Activated CD4-positive, CD25-positive, alpha-beta regulatory T cell (primary cell): ENCODE data around the gene ARHGAP24.

Experiments
- DNase-seq, 4 experiments: peaks; one replicate each; lab custom pipeline; 2025; lab: John Stamatoyannopoulos, UW

Gene ARHGAP24

DNA sequence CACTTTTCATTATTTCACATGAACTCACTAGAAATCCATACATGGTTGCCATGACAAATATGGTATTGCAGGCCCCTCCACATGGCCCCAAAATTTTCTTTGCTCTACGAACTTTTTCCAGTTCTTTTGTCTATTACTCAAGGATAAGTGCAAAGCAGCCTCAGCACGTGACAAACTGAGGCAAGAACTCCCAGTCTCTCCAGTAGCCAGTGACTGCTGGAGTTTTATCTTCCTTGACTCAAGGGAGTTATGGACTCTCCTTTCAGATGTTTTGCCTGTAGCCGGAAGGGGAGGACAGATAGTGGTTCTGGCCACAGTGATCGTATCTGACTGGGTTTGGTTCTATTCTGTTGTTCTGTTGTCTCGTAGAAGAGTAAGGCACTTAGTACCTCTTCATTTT is 105.5 kb downstream of the ARHGAP24 start:
- DNase-seq = no peak

DNA sequence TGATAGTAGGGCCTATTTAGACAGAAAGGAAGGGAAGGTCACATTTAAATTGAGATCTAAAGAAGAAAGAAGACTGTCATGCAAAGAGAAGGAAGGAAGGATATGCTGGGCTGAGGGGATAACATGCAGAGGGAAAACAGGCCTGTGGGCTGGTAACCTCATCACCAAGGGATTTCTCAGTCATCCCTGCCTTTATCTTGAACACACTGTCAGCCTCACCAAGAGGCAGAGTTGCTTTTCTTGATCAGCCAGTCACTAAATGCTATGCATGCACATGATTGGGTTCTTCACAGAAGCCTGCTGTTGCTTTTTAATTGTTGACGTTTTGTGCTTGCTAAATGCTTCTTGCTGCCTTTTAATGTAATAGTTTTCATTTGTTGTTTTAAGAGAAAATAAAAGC is 113.0 kb downstream of the ARHGAP24 start:
- DNase-seq = no peak

DNA sequence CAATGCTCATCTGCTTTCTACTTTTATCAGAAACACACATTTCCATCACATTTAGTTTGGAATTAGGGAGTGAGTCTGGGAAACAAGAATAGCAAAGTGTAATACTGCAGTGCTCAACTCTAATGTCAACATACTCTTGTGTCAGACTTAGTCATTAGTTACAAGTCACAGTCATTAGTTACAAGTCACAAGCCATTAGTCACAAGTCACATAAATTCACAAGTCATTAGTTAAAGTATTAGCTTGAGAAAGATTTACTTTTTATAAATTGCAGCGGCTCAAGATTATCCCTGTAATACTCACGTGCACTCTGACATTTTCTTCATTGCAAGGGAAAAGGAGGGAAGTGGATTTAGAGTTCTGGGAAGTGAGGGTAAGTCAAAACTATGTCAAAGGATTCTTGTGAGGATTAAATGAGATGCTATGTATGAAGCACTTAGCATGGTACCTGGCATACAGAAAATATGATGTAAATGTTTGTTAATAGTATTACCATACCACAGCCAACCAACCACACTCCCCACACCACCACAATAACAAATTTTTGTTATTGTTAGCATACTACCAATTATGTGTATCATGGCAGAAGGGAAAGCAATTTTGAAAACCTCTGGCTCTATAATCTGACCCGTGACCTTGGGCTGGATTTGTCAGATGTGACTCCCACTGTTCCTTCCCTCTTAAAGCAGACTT is 116.6 kb downstream of the ARHGAP24 start:
- no peak for DNase-seq

DNA sequence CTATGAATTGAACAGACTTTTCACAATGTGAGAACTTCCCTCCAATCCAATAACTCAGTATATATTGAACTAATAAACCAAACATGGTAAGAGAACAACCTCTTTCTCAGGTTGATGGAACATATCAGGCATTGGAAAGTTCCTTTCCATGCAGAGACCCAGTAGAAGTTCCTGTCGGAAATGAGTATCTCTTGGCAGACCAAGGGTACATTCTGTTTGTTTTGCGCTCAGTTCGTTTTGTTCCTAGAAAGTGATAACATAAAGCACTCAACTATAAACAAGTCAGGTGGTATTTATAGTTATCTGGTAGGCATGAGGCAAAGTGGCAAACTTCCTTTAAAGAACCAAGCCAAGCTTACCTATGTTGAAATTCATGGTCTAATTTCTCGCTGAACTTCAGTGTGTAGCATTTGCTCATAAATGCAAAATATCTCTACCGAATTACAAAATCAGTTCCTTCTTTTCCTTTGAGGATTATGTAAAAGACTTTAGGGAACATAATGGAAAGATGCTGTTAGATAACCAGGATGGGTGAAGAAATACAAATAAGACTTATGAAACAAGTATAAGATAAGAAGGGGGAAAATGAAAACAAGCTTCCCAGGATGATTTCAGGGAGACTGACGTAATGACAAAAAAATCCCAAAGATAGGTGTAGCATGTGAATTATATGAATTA is 120.3 kb downstream of the ARHGAP24 start:
- no peak for DNase-seq

DNA sequence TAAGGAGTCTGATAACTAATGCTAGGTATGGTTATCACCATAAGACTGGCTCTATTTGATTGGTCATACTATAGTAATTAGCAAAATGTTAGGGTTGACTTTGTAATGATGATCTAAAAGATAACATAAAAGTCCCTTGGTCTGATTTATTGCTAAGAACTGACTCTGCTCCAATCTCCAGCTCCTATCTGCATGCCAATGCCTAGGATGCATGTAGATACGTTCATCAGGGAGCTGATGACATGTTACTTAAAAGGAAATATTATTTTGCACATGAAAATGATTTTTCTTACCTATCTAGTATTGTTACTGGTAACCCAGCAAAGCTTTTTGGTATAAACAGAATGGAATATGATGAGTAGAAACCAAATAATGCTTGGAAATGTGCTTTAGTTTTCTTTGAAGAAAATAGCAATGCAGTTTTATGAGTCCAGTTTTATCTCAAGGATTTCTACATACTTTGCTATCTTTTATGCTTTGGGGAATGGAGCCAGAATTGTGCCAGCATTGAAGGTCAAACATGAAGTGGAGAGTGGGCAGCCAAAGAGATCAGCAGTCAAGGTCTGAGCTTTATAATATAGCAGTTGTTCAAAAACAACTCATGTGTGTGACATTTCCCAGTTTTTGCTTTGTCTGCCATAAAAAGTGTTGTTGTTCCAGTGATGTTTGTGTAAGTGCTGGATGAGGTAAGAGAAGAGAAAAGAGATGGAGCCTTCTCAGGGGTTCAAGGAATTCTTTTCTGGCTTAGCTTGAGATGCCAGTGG is 121.0 kb downstream of the ARHGAP24 start:
- DNase-seq = no peak

DNA sequence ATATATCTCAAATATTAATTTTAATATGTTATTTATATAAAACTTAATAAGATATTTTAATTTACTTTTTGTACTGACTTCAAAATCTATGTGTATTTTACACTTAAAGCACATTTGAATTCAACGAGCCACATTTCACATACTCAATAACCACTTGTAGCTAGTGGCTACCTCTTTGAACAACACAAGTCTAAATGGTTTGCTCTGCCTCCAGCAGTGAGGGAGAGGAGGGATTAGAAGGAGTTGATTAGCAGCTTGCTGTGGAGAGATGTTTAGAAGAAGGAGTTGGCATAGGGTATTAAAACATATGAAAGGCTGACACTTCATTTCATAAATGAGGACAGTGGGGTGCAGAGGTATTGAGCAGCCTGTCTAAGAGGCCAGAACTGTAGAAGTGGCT is 124.0 kb downstream of the ARHGAP24 start:
- no peak for DNase-seq

DNA sequence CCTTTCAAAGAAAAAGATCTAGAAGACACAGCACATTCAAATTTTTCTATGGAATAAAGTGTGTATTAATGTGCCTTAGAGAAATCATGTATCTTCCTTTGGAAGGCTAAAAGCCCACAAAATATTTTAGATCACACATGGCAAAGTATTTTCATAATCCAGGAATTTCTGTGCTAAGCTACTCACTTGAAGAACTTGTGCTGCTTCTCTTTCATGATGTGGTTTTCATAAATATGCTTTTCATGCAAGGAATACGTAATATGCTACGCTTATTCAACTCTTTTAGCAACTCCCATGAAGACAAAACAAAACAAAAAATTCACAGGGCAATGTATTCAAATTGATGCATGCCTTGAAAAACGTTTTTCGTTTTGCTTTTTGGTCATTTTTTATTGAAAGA is 125.6 kb downstream of the ARHGAP24 start:
- DNase-seq = no peak

DNA sequence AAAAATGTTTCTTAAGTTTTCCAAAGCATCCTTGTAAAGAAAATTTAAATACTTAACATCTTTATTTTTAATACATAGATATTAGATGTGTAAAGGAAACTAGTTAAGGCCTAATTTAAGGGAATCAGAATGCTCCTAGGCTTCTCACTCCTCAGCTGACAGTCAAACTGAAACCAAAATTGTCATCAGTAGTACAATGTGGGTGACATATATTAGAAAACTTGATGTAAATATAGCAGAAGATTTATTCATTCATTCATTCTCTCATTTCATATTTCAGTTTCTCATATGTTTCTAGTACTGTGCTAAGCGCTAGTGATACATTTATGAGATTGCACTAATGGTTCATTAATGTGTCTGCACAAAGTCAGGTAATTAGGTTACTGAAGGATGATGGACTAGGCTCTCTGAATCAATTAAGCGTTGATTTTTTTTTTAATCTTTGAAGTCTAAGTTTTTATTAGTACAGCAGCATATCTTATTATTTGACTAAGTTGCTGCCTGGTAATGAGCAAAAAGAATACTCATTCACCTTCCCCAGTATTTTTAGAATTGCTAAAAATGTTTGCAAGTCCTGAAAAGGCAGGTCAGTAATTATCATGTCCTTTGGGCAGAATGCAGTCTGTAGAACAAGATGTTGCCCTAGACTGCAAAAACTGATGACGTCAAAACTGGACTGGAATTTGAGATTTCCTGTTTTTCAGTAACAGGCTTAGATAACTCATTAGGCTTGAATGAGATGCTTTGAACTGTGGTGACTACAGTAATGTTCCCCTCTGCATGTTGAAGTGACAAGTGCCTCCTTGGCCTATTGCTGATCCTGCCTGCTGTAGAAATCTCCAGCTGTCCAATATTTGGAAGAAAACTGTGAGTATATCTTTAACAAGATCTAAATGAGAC is 128.7 kb downstream of the ARHGAP24 start:
- DNase-seq = no peak

DNA sequence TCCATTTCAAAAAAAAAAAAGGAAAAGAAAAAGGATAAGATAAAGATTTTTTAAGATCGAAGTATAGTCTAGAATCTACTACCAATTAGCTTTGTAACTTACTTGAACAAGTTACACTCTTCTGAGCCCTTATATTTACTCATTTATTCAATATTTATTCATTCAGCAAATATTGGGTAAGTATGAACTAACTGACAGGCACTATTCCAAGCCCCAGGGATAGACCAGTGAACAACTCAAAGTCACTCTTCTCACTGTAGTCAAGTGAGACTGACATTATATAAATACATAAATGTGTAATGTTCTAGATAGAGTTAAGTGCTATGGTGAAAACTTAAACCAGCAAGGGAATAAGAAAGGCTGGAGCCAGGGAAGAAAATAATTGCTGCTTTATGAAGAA is 131.6 kb downstream of the ARHGAP24 start:
- no peak for DNase-seq

DNA sequence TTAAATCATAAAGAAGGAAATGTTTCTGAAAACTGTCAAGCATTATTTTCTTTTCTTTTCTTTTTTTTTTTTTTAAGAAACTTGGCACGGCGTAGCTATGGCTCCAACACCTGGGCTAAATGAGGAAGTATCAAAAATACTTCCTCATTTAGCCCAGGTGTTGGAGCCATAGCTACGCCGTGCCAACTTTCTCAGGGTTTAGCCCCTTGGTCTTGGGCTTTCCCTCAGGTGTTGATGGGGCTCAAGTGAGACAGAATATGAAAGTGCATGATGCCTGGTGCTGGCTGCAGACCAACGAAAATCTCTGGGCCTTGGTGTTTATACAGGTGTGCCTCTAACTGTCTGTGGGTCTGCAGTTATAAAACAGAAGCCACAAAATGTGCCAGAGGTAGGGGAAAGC is 132.7 kb downstream of the ARHGAP24 start:
- no peak for DNase-seq

DNA sequence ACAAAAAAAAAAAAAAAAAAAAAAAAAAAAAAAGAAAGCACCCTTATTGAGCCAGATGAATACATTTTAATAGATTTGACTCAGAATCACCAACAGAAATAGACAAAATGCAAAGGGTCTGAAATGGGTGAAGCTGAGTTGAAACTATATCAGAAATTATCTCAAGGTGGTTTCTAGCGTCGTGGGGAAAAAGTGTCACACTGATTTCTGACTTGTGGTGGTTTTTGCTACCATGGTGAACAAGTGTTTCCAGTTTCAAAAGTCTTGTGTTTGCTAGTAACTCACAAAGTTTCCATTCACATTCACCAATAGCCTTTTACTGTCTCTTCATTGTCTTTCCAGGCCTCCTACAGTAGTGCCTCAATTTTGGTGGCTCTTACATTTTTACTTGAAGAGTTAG is 135.5 kb downstream of the ARHGAP24 start:
- no peak for DNase-seq

DNA sequence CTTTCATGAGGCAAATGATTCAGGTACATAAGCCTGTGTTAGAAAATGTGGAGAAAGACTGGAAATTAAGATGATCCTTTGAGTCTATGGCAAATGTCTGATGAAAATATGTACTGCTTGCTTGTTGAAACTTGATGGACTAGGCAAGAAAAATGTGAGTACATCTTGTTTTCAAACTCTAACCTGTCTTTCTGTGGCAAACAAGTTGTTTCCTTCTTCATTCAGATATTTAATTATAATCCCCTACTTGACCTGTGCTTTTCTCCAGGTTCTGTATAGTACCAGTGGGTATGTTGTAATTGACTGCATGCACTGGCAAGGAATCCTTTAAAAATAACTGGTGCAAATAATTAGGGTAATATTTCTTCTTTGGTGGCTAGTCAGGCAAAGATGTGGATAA is 136.7 kb downstream of the ARHGAP24 start:
- DNase-seq = no peak

DNA sequence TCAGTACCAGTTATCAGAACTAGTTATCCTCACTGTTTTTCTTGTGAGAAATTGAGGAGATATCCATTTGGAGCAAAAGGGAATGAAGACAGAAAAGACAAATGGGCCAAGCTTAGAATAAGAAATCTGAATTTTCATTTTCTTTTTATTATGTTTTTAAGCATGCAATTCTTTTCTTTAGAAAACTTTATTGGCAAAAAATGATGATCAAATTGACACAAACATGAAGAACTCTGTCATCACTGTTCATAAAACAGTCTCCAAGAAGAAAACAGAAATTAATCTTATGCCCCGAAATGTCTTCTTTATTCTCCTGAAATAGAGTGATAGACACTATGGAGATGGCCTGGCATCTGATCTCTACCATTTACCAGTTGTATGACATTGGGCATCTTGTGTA is 139.0 kb downstream of the ARHGAP24 start:
- DNase-seq = no peak

DNA sequence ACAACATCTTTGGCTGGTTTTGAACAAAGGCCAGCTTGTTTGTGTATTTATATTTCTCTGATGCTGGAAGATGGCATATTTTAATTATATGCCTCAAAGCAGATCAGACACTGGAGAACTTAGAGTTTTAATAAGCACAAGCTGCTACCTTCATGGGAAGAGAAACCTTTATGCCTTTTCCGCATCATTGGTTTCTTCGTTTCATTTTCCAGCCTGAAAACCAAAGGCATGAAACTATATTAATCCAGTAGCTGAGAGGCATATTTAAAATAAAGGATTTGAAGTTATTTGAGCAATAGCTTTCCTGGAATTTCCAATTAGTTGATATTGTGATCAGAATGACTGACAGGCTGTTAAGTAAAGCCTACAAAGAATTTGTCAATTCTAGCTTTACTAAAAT is 141.0 kb downstream of the ARHGAP24 start:
- no peak for DNase-seq

DNA sequence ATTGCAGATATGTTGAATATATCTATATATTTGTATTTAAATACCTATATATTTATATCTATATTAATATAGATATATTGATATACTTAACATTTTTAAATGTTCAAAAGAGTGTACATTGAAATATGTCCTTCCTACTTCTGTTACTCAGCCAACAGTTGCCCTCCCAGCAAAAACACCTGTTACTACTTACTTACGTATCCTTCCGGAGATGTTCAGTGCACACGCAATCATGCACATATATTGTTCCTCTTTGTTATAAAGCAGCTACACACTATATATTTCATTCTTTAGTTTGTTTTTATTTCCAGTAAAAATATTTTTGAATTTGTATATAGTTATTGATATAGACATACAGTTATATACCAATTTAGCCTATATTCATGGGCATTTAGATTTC is 142.3 kb downstream of the ARHGAP24 start:
- no peak for DNase-seq

DNA sequence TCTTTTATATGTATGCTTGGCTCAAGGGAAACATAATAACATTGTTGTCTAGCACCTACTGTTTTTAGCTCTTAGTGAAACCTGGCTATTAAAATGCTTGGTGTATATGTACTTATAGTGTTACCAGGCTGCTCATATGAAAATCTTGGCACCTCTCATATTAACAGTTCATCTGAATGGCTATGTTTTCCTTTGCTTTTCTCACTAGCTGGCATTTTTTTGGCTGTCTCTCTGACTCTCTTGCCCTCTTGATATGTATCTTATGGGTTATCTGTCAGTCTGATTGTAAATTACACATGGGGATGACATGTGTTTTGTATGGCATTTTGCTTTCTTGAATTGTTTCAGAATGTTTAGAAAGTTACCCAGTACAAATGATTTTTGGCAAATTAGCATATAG is 158.0 kb downstream of the ARHGAP24 start:
- no peak for DNase-seq

DNA sequence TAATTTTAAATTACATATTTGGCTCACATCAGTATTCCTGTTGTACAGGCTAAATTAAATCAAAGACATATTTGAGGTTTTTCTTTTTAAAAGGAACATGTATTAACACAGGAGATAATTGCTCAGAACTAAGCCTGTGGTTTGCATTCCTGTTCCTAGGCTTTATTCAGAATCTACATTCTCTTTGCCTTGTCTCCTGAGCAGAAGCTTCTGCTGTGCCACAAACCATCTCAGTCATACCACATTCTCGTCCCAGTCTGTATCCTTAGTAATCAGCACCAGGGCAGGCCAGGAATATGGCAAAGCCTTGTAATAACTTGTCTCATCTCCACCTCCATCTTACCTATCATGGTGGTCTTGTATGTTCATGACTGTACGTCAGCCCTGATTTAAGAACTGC is 162.8 kb downstream of the ARHGAP24 start:
- DNase-seq = no peak

DNA sequence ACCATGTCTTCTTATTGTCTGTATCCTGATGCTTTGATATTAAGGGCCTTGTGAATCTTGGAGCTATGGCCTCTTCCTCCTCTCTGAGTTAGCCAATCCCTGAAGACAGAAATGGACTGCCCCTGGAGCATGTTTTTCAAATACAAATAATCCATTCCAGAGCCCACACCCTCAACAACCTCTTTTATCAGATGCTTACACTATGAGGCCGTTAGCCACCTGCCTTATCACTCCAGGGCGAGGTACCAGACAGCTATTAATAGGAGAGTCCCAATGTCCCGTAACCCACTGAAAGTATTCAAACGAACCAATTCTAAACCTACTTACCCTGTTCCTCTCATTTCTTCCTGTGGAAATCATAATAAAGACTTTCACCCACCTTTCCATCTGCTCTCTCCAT is 165.0 kb downstream of the ARHGAP24 start:
- DNase-seq = no peak

DNA sequence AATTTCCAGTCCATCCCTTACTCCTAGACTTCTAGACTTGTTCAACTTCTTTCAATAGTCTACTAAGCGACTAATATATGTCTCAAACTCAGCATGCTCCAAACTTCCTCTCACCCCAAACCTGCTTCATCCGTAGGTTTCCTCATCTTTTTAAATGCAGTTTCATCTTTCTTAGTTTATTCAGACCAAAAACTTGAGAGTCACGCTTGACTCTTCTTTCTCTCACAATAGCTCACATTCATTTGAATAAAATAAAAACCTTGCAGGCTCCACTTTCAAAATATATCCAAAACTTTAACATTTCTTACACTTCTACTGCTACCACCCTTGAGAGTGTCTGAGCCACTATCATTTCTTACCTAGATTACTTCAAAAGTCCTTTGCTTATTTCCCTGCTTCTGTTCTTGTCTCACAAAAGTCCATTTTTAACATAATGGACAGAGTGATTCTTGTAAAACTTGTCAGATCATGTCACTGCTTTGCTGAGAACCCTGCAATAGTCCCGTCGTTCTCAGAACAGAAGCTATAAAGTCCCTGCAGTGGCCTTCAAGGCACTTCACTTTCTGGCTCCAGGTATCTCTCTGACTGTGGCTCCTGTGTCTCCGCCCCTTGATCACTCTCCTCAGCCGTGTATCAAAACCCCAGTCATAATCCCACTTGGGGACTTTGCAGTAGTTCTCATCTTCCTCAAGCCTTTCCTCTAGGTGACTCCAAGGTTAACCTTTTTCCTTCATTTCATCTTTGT is 167.6 kb downstream of the ARHGAP24 start:
- no peak for DNase-seq

DNA sequence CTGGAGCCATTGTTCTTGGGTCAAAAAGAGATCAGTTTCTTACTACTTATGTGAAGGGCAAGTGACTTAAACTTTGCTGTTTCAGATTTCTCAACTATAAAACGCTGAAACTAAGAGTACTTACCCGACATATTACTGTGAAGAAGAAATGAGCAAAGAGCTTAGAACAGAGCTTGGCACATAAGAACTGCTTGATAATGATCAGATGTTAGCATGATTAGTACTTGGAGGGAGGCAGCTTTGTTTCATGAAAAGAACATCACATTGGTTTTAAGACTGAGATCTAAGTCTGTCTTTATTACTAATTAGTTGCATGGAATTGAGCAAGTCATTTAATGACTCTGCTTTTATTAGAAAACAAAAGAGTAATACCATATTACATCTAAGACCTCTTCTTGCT is 169.1 kb downstream of the ARHGAP24 start:
- DNase-seq = no peak

DNA sequence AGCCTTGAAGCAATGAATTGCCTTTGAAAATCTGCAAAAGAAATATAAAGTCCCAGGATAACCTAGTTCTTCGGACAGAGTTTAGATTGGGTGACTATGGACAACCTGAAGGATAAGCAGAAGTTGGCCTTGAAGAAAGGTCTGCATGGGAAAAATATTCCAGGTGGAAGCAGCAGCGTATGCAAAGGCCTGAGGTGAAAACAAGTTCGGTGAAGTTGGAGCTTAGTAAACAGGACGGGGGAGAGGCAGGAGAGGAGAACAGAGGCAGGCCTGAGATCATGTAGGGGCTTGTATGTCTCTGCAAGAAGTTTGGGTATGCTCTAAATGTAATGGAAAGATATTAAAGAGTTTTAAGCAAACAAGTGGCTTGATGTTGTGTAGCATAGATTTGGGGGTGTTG is 176.0 kb downstream of the ARHGAP24 start:
- no peak for DNase-seq
